NCI-H2107 treated with DMSO at 0.1 percent for 48 hours (cell line): Measurements from ENCODE around the gene ZFHX3.

ENCODE experiments used
- DNase-seq: peaks from one replicate; lab custom pipeline; 2025; ENCODE audit not compliant: unreplicated experiment; lab: John Stamatoyannopoulos, UW

Gene ZFHX3

DNA sequence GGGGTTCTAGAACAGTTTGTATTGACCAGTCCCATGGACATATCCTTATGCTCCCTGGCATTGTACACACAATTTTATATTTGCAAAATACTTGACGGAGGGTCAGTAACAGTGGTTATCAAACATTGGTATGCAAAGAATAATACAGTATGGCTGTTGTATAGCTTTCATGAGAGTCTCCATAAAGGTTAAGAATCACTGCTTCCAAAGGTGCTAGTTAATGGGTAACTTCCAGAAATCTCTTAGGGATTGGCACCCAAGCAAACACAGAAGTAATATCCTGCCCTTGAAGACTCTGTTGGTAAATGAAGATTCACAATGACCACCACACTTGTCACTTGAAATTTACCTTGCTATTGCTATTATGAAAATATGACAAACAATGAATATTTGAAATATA, 239.2 kb downstream of the ZFHX3 start:
- DNase-seq = no peak

DNA sequence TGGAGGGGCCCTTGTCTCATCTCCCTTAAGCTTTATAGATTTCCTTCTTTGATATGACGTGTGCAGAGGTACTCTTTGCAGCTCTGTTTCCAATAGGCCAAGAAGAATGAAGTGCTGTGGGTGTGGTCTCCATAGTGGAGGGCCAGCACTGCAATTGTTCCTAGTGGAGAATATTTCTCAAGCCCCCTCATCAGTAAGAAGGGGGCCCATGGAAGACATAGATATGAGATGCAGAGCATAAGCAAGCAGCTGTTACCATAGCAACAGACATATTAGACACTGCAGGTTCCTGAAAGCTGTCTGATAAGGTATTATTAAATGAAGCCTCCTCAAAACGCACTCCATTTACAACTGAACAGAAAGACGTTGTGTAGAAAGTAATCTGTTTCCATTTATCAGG, 240.7 kb downstream of the ZFHX3 start:
- DNase-seq = no peak

DNA sequence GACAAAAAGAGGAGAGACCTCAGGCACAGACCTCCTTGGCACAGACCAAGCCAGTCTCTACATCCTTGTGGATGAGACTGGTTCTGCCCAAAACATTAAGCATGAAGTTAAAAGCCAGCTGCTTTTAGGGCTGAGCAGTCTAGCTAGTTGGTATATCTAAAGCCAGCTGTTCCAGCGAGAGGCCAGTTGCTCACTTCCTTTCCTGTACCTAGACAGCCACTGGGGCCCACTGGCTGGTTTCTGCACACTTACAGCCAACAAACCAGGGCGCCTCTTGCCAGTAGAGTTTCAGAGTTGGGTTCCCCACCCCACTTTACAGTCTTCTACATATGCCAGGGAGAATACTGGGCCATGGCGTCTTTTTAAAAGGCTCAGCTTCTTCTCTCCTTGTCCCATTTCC, 242.4 kb downstream of the ZFHX3 start:
- DNase-seq = no peak

GRCh38 chr16:72800524-72801161, 247.3 kb downstream of the ZFHX3 start:
- peak; percentile 11 for DNase-seq

GRCh38 chr16:72798264-72798663, 249.7 kb downstream of the ZFHX3 start:
- DNase-seq = no peak

- peak; percentile 35 for DNase-seq
These were observed 250.3 kb downstream of the ZFHX3 start for GRCh38 chr16:72797621-72798020.

DNA sequence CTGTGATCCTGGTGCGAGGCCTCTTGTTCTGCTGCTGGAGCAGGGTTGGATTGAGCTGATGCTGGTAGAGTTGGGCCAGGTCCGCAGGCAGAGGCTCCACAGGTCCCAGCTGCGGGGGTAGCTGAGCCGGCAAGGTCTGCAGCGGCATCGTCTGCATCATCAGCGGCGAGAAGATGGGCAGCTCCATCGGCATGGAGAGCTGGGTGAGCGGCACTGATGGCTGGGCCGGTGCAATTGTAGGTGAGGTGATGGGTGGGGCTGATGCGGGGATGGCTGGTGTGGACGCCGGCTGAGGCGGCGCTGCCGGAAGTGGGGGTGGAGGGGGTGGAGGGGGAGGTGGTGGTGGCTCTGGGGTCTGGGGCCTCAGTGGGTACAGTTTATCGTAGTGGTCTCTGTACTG, 251.7 kb downstream of the ZFHX3 start:
- no peak for DNase-seq

DNA sequence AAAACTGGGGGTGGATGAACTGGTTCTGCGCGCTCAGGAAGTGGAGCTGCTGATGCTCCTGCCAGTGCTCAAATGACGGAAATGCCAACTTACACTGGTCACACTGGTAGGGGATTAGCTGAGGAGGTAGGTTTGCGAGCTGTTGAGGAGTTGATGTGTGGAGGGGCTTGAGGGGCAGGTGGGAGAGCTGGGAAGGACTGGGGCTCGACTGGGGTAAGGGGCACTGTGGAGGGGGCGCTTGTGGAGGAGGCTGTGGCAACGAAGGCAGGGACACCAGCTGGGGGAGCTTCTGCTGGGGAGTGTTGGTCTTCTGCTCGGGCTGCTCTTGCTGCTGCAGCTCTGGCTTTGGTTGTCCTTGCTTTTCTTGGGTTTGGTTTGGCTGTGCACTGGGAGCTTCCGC, 252.9 kb downstream of the ZFHX3 start:
- no peak for DNase-seq

DNA sequence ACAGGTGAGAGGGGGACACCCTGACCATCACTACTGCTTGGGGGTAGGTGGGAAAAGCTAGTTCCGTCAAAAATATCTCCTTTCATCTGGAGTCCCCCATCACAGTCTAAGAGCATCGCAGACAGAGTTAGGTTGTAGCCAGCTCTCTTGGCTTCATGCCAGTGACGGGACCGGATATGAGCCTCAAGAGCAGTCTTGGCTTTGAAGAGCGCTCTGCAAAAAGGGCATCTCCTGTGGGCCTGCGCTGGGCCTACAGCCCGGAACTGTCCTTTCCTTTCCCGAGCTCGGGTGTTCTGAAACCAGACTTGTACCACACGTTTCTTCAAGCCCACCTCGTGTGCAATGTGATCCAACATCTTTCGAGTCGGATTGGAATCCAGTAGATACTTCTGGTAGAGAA, 253.6 kb downstream of the ZFHX3 start:
- no peak for DNase-seq

GRCh38 chr16:72793716-72794115, 254.2 kb downstream of the ZFHX3 start:
- no peak for DNase-seq

- no peak for DNase-seq
These were observed 254.9 kb downstream of the ZFHX3 start for GRCh38 chr16:72793017-72793416.

DNA sequence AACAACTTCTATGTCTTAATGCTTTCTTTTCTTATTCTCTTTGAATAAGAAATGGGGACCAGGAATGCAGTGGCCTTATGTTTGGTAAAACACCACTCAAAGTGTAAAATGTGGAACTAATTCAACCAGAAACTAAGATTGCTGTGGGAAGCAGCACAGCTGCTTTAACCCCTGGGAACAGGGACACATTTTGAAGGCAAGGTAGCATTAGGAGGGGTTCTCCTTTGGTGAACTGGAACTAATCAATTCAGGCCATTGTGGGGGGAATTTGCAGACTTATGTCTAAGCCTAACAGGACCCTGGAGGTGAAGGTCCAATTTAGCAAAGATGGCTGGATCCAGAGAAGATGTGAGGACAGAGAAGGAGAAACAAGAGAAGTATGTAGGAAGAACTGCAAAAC, 256.1 kb downstream of the ZFHX3 start:
- DNase-seq = no peak

GRCh38 chr16:72789921-72790320, 258.0 kb downstream of the ZFHX3 start:
- DNase-seq = no peak

GRCh38 chr16:72789465-72789864, 258.5 kb downstream of the ZFHX3 start:
- no peak for DNase-seq

DNA sequence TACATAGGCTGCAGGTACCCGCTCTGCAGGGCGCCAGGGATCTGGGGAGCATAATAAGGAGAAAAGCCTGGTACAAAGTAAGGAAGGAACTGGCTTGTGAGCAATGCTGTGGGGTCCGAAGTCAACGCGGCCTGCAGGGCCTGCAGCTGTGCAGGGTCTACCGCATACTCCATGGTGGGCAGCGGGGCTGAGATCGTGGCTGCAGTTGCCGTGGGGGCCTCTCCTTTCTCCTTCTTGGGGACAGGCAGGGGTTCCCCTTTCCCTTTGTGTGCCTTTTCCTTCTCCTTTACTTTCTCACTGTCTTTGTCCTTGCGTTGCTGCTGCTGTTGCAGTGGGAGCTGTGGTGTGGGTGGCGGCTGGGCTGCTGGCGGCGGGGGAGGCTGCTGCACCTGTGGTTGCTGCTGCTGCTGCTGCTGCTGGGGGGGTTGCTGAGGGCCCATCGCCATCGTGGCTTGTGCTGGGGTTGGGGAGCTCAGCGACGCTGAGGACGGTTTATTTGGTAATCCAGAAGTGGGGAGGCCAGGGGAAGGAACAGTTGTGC, 259.6 kb downstream of the ZFHX3 start:
- no peak for DNase-seq

GRCh38 chr16:72787514-72788268, 260.2 kb downstream of the ZFHX3 start:
- DNase-seq = peak; percentile 36

- no peak for DNase-seq
These were observed 260.8 kb downstream of the ZFHX3 start for GRCh38 chr16:72787130-72787513.

DNA sequence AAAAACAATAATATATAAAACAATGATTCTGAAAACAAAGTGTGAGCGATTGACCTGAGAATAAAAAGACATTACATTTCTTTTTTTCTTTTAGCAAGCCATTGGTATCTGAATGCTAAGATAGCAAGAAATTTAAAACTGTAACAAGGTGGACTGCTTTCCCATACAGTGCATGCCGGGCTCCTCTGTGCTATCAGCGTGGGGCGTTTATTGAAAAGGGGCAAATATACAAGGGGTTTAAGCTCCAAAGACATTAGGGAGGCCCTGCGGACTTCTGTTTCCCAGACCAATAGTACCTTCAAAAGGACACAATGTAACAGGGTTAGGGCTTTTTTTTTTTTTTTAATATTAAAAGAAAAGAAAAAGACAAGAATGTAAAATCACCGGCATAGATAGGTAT, 261.3 kb downstream of the ZFHX3 start:
- no peak for DNase-seq

- no peak for DNase-seq
These were observed 262.0 kb downstream of the ZFHX3 start for GRCh38 chr16:72785886-72786285.

- DNase-seq = no peak
These were observed 262.8 kb downstream of the ZFHX3 start for GRCh38 chr16:72785171-72785570.

- DNase-seq = no peak
These were observed 264.1 kb downstream of the ZFHX3 start for GRCh38 chr16:72783716-72784318.

- no peak for DNase-seq
These were observed 278.1 kb downstream of the ZFHX3 start for GRCh38 chr16:72769876-72770275.
